ENCODE results near the gene RAD9B. TPM values are rescaled to one million over a fixed set of nuclear protein-coding genes. Genes with fewer than 3 reads are reported as not detected.
A peak's percentile ranks its signal among the peaks of the same experiment; 100 is the strongest.
"Not testable (repeated sequence)": the region's sequence is repeated elsewhere in the genome, so short reads cannot be mapped to it uniquely, and the experiment has no call there.

The RAD9B gene
- total and polyA plus RNA-seq, 7 experiments from 2014 or later = 0.53 to 2.9 (median 1.0) TPM

DNA sequence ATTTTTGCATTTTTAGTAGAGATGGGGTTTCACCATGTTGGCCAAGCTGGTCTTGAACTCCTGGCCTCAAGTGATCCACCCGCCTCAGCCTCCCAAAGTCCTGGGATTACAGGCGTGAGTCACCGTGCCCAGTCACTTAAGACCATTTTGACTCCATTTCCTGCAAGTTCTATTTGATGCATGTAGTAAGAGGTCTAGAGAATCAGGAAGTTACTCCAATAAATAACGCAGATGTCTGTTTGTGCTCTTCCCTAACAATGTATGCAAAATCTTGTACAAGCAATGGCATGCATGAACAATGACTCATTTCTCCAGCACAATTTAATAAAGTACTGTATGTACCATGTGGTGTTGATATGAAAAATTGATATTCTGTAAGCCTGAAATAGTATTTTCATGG lies 43.1 kb downstream of the RAD9B start:
- H3K9me3 ChIP-seq (ENCODE audit: control insufficient read depth in 2 of 3, low read length in 3 of 3); intact Hi-C loops (cut with micrococcal nuclease); H3K4me3 ChIP-seq (ENCODE audit: low read length); ATAC-seq; H3K27me3 ChIP-seq (ENCODE audit: control insufficient read depth in 2 of 2, insufficient read depth in 2 of 2, low read length in 2 of 2); H3K27me3 Mint-ChIP-seq; DNase-seq; H3K9me3 Mint-ChIP-seq; H3K27ac ChIP-seq (ENCODE audit: low read depth, low read length); H3K4me1 ChIP-seq (ENCODE audit: control insufficient read depth in 2 of 2, insufficient read depth in 2 of 2, low read length in 2 of 2); H3K4me3 Mint-ChIP-seq: not testable (repeated sequence)
- peaks cover 0 to 41% (median 9%) of the 10 kb centered on the region in 3 experiments for H3K36me3 ChIP-seq (ENCODE audit: control insufficient read depth in 2 of 3, insufficient read depth in 3 of 3, low read length in 3 of 3)
- Mint-ChIP-seq H3K36me3 (peaks cover 8 to 27% (median 24%) of the 10 kb centered on the region in 5 donors), H3K4me1 (peaks cover 16 to 48% (median 36%) of the 10 kb centered on the region in 7 donors), H3K27ac (peak overlapping the region in 3 of 9 donors; percentile 25 to 60 (median 42))
- ChIA-PET POLR2A (interaction anchor here (0.6 kb wide), 4 partner anchors 13 to 128 kb away, joined by 3 to 4 read pairs (median 4); no protein-coding TSS in a partner anchor), CTCF (interaction anchor here (0.6 to 0.9 kb wide), 2 partner anchors 55 to 152 kb away, joined by 3 read pairs; no protein-coding TSS in a partner anchor)

DNA sequence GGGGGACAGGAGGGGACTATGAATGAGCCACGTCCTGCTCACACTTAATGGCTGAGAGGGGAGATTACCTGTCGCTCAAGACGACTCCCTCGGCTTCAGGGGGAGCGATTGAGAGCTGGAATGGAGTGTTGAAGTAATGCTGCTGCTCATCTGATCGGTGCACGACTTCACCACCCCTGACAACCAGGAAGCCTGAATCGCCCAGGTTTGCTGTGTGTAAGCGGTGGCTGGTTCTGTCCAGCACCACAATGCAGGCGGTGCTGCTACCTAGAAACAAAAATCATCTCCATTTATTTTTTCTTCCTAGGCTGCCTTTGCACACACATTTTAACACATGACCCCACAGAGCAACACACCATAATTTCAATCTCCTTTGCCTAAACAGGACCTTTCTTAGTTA lies 43.7 kb downstream of the RAD9B start:
- Mint-ChIP-seq H3K9me3 (no peaks in the 10 kb centered on the region), H3K27ac (peak overlapping the region in 4 of 9 donors; percentile 6 to 60 (median 40)), H3K4me1 (peaks cover 16 to 51% (median 41%) of the 10 kb centered on the region in 7 donors), H3K36me3 (peaks cover 9 to 29% (median 24%) of the 10 kb centered on the region in 5 donors), H3K27me3 (no peaks in the 10 kb centered on the region), H3K4me3 (no peak overlapping the region)
- ATAC-seq (no peak), DNase-seq (no peak)
- no peak overlapping the region for H3K4me3 ChIP-seq (ENCODE audit: low read length)
- H3K9me3 ChIP-seq (ENCODE audit: control insufficient read depth in 2 of 3, low read length in 3 of 3) = no peaks in the 10 kb centered on the region
- no peak overlapping the region for H3K27ac ChIP-seq (ENCODE audit: low read depth, low read length)
- H3K4me1 ChIP-seq (ENCODE audit: control insufficient read depth in 2 of 2, insufficient read depth in 2 of 2, low read length in 2 of 2) = no peaks in the 10 kb centered on the region
- intact Hi-C loops (cut with micrococcal nuclease) = no loop called here
- peaks cover 0 to 41% (median 9%) of the 10 kb centered on the region in 3 experiments for H3K36me3 ChIP-seq (ENCODE audit: control insufficient read depth in 2 of 3, insufficient read depth in 3 of 3, low read length in 3 of 3)
- H3K27me3 ChIP-seq (ENCODE audit: control insufficient read depth in 2 of 2, insufficient read depth in 2 of 2, low read length in 2 of 2) = no peaks in the 10 kb centered on the region
- ChIA-PET CTCF (interaction anchor here (0.6 to 0.9 kb wide), 3 partner anchors 55 to 151 kb away, joined by 3 to 5 read pairs (median 3); no protein-coding TSS in a partner anchor), POLR2A (interaction anchor here (0.6 kb wide), 3 partner anchors 55 to 128 kb away, joined by 3 to 4 read pairs (median 3); no protein-coding TSS in a partner anchor)

DNA sequence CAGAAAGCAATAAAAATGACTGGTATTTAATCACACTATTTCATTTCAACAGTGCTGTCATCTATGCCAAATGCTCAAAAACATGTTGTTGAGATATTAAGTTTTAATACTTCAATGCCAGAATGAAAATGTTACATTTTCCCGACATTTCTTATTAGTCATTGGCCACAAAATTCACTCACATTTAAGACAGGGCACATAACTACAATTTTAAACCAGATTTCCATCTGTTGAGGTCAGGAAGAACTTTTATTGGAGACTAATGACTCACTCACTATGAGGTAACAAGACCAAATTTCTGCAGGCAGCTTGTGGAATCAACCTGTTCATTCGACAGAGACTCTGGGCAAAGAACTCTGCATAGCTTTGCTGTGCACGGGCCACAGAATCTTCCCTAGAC lies 44.2 kb downstream of the RAD9B start:
- no peaks in the 10 kb centered on the region for H3K27me3 ChIP-seq (ENCODE audit: control insufficient read depth in 2 of 2, insufficient read depth in 2 of 2, low read length in 2 of 2)
- Mint-ChIP-seq H3K9me3 (no peaks in the 10 kb centered on the region), H3K4me1 (peaks cover 16 to 53% (median 42%) of the 10 kb centered on the region in 7 donors), H3K4me3 (no peak overlapping the region), H3K36me3 (peaks cover 12 to 31% (median 24%) of the 10 kb centered on the region in 5 donors), H3K27me3 (no peaks in the 10 kb centered on the region), H3K27ac (peak overlapping the region in 4 of 9 donors; percentile 2 to 42 (median 26))
- no peak overlapping the region for H3K27ac ChIP-seq (ENCODE audit: low read depth, low read length)
- H3K4me1 ChIP-seq (ENCODE audit: control insufficient read depth in 2 of 2, insufficient read depth in 2 of 2, low read length in 2 of 2) = no peaks in the 10 kb centered on the region
- DNase-seq (no peak), ATAC-seq (no peak)
- no peak overlapping the region for H3K4me3 ChIP-seq (ENCODE audit: low read length)
- ChIA-PET POLR2A (no interaction called here), CTCF (interaction anchor here (0.6 kb wide), 1 partner anchor 115 kb away, joined by 5 read pairs; no protein-coding TSS in a partner anchor)
- intact Hi-C loops (cut with micrococcal nuclease) = no loop called here
- H3K36me3 ChIP-seq (ENCODE audit: control insufficient read depth in 2 of 3, insufficient read depth in 3 of 3, low read length in 3 of 3) = peaks cover 0 to 45% (median 9%) of the 10 kb centered on the region in 3 experiments
- H3K9me3 ChIP-seq (ENCODE audit: control insufficient read depth in 2 of 3, low read length in 3 of 3) = no peaks in the 10 kb centered on the region

DNA sequence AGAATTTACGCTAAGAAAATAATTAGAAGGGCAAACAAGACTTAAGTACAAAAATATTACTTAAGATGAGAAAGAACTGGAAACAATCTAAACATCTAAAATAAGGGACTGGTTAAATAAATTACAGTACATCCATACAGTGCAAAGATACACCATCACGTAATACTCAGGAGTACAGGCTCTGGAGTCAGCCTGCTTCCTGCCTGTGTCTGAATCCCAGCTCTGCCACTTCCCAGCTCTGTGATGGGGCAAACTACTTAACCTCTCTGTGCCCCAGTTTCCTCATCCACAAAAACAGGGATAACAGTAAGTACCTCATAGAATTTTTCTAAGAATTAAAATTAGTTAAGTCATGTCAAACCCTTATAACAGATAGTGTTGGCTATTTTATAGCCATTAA lies 45.0 kb downstream of the RAD9B start:
- peaks cover 12 to 36% (median 26%) of the 10 kb centered on the region in 5 donors for H3K36me3 Mint-ChIP-seq
- H3K27ac Mint-ChIP-seq = no peak overlapping the region
- H3K9me3 ChIP-seq (ENCODE audit: control insufficient read depth in 2 of 3, low read length in 3 of 3) = no peaks in the 10 kb centered on the region
- ATAC-seq = no peak
- H3K9me3 Mint-ChIP-seq = no peaks in the 10 kb centered on the region
- H3K4me3 Mint-ChIP-seq = no peak overlapping the region
- ChIA-PET POLR2A (no interaction called here), CTCF (no interaction called here)
- H3K4me1 Mint-ChIP-seq = peaks cover 15 to 57% (median 48%) of the 10 kb centered on the region in 7 donors
- intact Hi-C loops (cut with micrococcal nuclease) = no loop called here
- no peaks in the 10 kb centered on the region for H3K27me3 ChIP-seq (ENCODE audit: control insufficient read depth in 2 of 2, insufficient read depth in 2 of 2, low read length in 2 of 2)
- no peak overlapping the region for H3K4me3 ChIP-seq (ENCODE audit: low read length)
- no peaks in the 10 kb centered on the region for H3K4me1 ChIP-seq (ENCODE audit: control insufficient read depth in 2 of 2, insufficient read depth in 2 of 2, low read length in 2 of 2)
- peaks cover 0 to 37% (median 9%) of the 10 kb centered on the region in 3 experiments for H3K36me3 ChIP-seq (ENCODE audit: control insufficient read depth in 2 of 3, insufficient read depth in 3 of 3, low read length in 3 of 3)
- H3K27ac ChIP-seq (ENCODE audit: low read depth, low read length) = no peak overlapping the region
- no peak for DNase-seq
- no peaks in the 10 kb centered on the region for H3K27me3 Mint-ChIP-seq

DNA sequence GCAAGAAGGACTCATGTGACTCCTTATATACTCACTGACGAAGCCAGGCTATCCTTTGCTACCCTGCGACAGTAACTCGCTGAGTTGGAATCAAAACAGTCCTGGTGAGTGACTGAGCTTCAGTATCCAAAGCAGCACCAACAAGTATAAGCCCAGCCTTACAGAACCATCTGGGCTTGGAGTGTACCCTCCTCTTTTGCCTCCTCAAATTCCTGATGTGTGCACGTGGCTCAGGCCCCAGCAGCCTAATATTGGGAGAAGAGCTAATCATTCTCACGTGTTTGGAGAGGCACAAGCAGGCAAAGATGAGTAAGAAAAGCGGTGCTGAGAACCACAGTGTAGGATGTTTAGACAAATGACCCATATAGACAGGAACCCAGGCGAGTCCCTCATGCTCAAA lies 46.5 kb downstream of the RAD9B start:
- Mint-ChIP-seq H3K27me3 (no peaks in the 10 kb centered on the region), H3K9me3 (no peaks in the 10 kb centered on the region), H3K4me3 (no peak overlapping the region), H3K4me1 (peaks cover 10 to 55% (median 44%) of the 10 kb centered on the region in 7 donors), H3K36me3 (peaks cover 9 to 32% (median 16%) of the 10 kb centered on the region in 5 donors), H3K27ac (peak overlapping the region in 3 of 9 donors; percentile 28 to 68 (median 55))
- Histone ChIP-seq H3K4me3 (ENCODE audit: low read length) (no peak overlapping the region), H3K27ac (ENCODE audit: low read depth, low read length) (no peak overlapping the region), H3K36me3 (ENCODE audit: control insufficient read depth in 2 of 3, insufficient read depth in 3 of 3, low read length in 3 of 3) (peaks cover 0 to 27% (median 9%) of the 10 kb centered on the region in 3 experiments), H3K27me3 (ENCODE audit: control insufficient read depth in 2 of 2, insufficient read depth in 2 of 2, low read length in 2 of 2) (no peaks in the 10 kb centered on the region), H3K4me1 (ENCODE audit: control insufficient read depth in 2 of 2, insufficient read depth in 2 of 2, low read length in 2 of 2) (no peaks in the 10 kb centered on the region), H3K9me3 (ENCODE audit: control insufficient read depth in 2 of 3, low read length in 3 of 3) (no peaks in the 10 kb centered on the region)
- DNase-seq = no peak
- CTCF ChIA-PET = interaction anchor here (0.6 to 2.6 kb wide), 6 partner anchors 10 to 99 kb away, joined by 3 to 25 read pairs (median 5); partner anchors contain the start of gene ARPC3
- intact Hi-C loops (cut with micrococcal nuclease) = no loop called here
- no peak for ATAC-seq
- POLR2A ChIA-PET = interaction anchor here (1.1 to 4.8 kb wide), 2 partner anchors 52 to 57 kb away, joined by 3 to 38 read pairs; no protein-coding TSS in a partner anchor

DNA sequence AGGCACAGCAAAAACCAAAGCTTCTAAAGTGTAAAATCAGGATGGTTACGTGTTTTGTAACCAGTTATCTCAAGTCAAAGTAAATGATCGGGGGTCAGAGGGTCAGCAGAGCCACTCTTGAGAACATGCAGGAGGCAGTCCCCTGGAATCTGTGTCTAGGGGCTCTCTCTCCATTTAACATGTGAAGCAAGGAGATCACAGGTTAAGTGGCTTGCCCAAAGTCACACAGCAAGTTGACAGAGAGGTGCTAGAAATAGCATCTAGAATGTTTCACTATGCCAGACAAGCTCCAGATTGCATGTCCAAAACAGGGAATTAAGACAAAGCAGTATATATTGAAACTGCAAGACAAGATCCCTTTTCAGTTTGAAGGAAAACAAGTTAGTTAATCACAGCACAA lies 47.6 kb downstream of the RAD9B start:
- no peaks in the 10 kb centered on the region for H3K9me3 Mint-ChIP-seq
- H3K27ac ChIP-seq (ENCODE audit: low read depth, low read length) = no peak overlapping the region
- ATAC-seq (no peak), DNase-seq (no peak)
- peaks cover 8 to 32% (median 14%) of the 10 kb centered on the region in 5 donors for H3K36me3 Mint-ChIP-seq
- H3K9me3 ChIP-seq (ENCODE audit: control insufficient read depth in 2 of 3, low read length in 3 of 3) = no peaks in the 10 kb centered on the region
- ChIA-PET POLR2A (interaction anchor here (0.7 to 4.8 kb wide), 4 partner anchors 11 to 137 kb away, joined by 3 to 38 read pairs (median 4); no protein-coding TSS in a partner anchor), CTCF (interaction anchor here (0.6 to 2.6 kb wide), 5 partner anchors 32 to 102 kb away, joined by 3 to 25 read pairs (median 6); partner anchors contain the start of gene ARPC3)
- H3K36me3 ChIP-seq (ENCODE audit: control insufficient read depth in 2 of 3, insufficient read depth in 3 of 3, low read length in 3 of 3) = peaks cover 0 to 27% (median 9%) of the 10 kb centered on the region in 3 experiments
- peak overlapping the region in 3 of 9 donors; percentile 27 to 67 (median 38) for H3K27ac Mint-ChIP-seq
- H3K4me1 Mint-ChIP-seq = peaks cover 10 to 60% (median 41%) of the 10 kb centered on the region in 7 donors
- no peaks in the 10 kb centered on the region for H3K4me1 ChIP-seq (ENCODE audit: control insufficient read depth in 2 of 2, insufficient read depth in 2 of 2, low read length in 2 of 2)
- no peak overlapping the region for H3K4me3 Mint-ChIP-seq
- no peaks in the 10 kb centered on the region for H3K27me3 Mint-ChIP-seq
- intact Hi-C loops (cut with micrococcal nuclease) = loop anchor here (5.0 kb wide), 3 partner anchors 82 to 447 kb away; partner anchors contain the start of genes FAM216A (in 1 of the 2) and GPN3 (in 1 of the 2)
- no peaks in the 10 kb centered on the region for H3K27me3 ChIP-seq (ENCODE audit: control insufficient read depth in 2 of 2, insufficient read depth in 2 of 2, low read length in 2 of 2)
- no peak overlapping the region for H3K4me3 ChIP-seq (ENCODE audit: low read length)

All from naive thymus-derived CD4-positive, alpha-beta T cell (primary cell).